SHP77 treated with DMSO at 0.1 percent for 48 hours (cell line): ENCODE data around the gene ABI2.
"Not testable (repeated sequence)": the region's sequence is repeated elsewhere in the genome, so short reads cannot be mapped to it uniquely, and the experiment has no call there.

Source experiments
- DNase-seq: peaks from one replicate; lab custom pipeline; 2025; lab: John Stamatoyannopoulos, UW

ABI2 gene

GRCh38 chr2:203359450-203359849, 31.3 kb downstream of the ABI2 start:
- DNase-seq, result no peak

- DNase-seq, result no peak
Measured at GRCh38 chr2:203360833-203361430, 32.7 kb downstream of the ABI2 start.

GRCh38 chr2:203361495-203361894, 33.3 kb downstream of the ABI2 start:
- no peak for DNase-seq

- DNase-seq, result no peak
Measured at GRCh38 chr2:203361922-203362321, 33.7 kb downstream of the ABI2 start.

GRCh38 chr2:203366639-203367466, 38.7 kb downstream of the ABI2 start:
- no peak for DNase-seq

- not testable (repeated sequence) for DNase-seq
Measured at GRCh38 chr2:203372706-203373105, 44.5 kb downstream of the ABI2 start.

- DNase-seq, result no peak
Measured at GRCh38 chr2:203376173-203376572, 48.0 kb downstream of the ABI2 start.

- DNase-seq, result no peak
Measured at GRCh38 chr2:203379156-203379555, 51.0 kb downstream of the ABI2 start.

- DNase-seq, result no peak
Measured at GRCh38 chr2:203383038-203383437, 54.8 kb downstream of the ABI2 start.

- DNase-seq, result not testable (repeated sequence)
Measured at GRCh38 chr2:203388153-203388552, 60.0 kb downstream of the ABI2 start.

- DNase-seq, result no peak
Measured at GRCh38 chr2:203394519-203395227, 66.5 kb downstream of the ABI2 start.

GRCh38 chr2:203395858-203396257, 67.7 kb downstream of the ABI2 start:
- no peak for DNase-seq

- no peak for DNase-seq
Measured at GRCh38 chr2:203396667-203397066, 68.5 kb downstream of the ABI2 start.

- DNase-seq, result no peak
Measured at GRCh38 chr2:203399031-203399430, 70.8 kb downstream of the ABI2 start.

GRCh38 chr2:203400805-203401585, 72.8 kb downstream of the ABI2 start:
- no peak for DNase-seq

GRCh38 chr2:203404996-203405395, 76.8 kb downstream of the ABI2 start:
- no peak for DNase-seq

- no peak for DNase-seq
Measured at GRCh38 chr2:203407496-203407895, 79.3 kb downstream of the ABI2 start.

GRCh38 chr2:203412546-203413331, 84.5 kb downstream of the ABI2 start:
- DNase-seq, result no peak

- no peak for DNase-seq
Measured at GRCh38 chr2:203413796-203414195, 85.6 kb downstream of the ABI2 start.

- DNase-seq, result no peak
Measured at GRCh38 chr2:203418271-203418670, 90.1 kb downstream of the ABI2 start.

GRCh38 chr2:203427061-203427460, 98.9 kb downstream of the ABI2 start:
- DNase-seq, result no peak
